Kidney (tissue), 14 donors: ENCODE results near the gene MDFIC2. TPM values are rescaled to one million over a fixed set of nuclear protein-coding genes. Genes with fewer than 3 reads are reported as not detected.

Experiments
- DNase-seq, 5 donors: peaks; one replicate each; pipeline ENCODE4 v3.0.0-alpha.2; 2013 to 2020
- FAIRE-seq: peaks from 2 replicates; lab custom pipeline; 2012; peaks lifted over from hg19 to GRCh38; lab: Jason Lieb, UNC
- H3K27ac ChIP-seq, 2 donors: one replicate each; pipeline ENCODE4 v1.7.0; 2013; ENCODE audit warnings: low read depth in 2 of 2, low read length in 2 of 2, inconsistent platforms in 1 of 2
- H3K27me3 ChIP-seq: one replicate; pipeline ENCODE4 v1.7.1; 2013; ENCODE audit warnings: low read length, inconsistent platforms; ENCODE audit not compliant: control insufficient read depth, insufficient read depth
- H3K36me3 ChIP-seq, 3 donors: one replicate each; pipeline versions ENCODE4 v1.7.0 to v1.7.1; 2013; ENCODE audit warnings: low read length in 3 of 3, control low read depth in 1 of 3, inconsistent platforms in 1 of 3; ENCODE audit not compliant: insufficient read depth in 3 of 3, control insufficient read depth in 2 of 3
- H3K4me1 ChIP-seq, 3 donors: one replicate each; pipeline versions ENCODE4 v1.7.0 to v1.7.1; 2013; ENCODE audit warnings: low read length in 3 of 3, inconsistent platforms in 1 of 3, low read depth in 1 of 3; ENCODE audit not compliant: control insufficient read depth in 2 of 3, insufficient read depth in 2 of 3
- H3K4me3 ChIP-seq, 3 donors: one replicate each; pipeline versions ENCODE4 v1.7.0 to v1.8.1; 2013; ENCODE audit warnings: low read length in 3 of 3, control low read depth in 1 of 3, inconsistent platforms in 1 of 3
- H3K9ac ChIP-seq, 3 donors: one replicate each; pipeline versions ENCODE4 v1.7.0 to v1.7.1; 2013; ENCODE audit warnings: low read length in 3 of 3, control low read depth in 1 of 3, inconsistent platforms in 1 of 3
- H3K9me3 ChIP-seq, 3 donors: one replicate each; pipeline versions ENCODE4 v1.7.0 to v1.7.1; 2013; ENCODE audit warnings: low read length in 3 of 3, control low read depth in 1 of 3, inconsistent platforms in 1 of 3; ENCODE audit not compliant: control insufficient read depth in 2 of 3, insufficient read depth in 1 of 3
- intact Hi-C: fragments of 100-400 bp; cut with DNase I; formaldehyde crosslinking; loops from one replicate; pipeline ENCODE4 v1.11.1; 2022
- polyA plus RNA-seq: library from polyadenylated mRNA; stranded (reverse); fragments of 350-450 nt; fragmentation: Illumina TruSeq; extraction: RNeasy Lipid Tissue Mini Kit (QIAGEN cat#74804); gene quantifications from one replicate; pipeline ENCODE4 v1.2.3, GENCODE V29; 2014; ENCODE audit warnings: low read depth, low replicate concordance; ENCODE audit not compliant: insufficient read depth
- total RNA-seq: library from RNA; stranded (reverse); fragmentation: NEBNext Ultra II Directional; extraction: Animal tissue kit (Norgen Biotek cat#: 25700); gene quantifications from one replicate; pipeline ENCODE4 v1.2.1, GENCODE V29; 2021
- TF ChIP-seq, protein P1 (sequence below): IDR thresholded peaks from 3 replicates; pipeline ENCODE4 v1.5.1; 2012; ENCODE audit warnings: mild to moderate bottlenecking, moderate library complexity, borderline replicate concordance; ENCODE audit not compliant: insufficient read depth; ENCODE audit errors: extremely low read depth
- donor health status: control.
- donor health status: control.
- donor health status: control.
- donor health status: control.
- donor health status: control.
- donor health status: DM: yes; HTN: yes; CAD: no.
- donor health status: Normal renal cell carcinoma (clear cell type).

Gene MDFIC2
- total and polyA plus RNA-seq, 2 donors from 2014 or later, result not detected

DNA sequence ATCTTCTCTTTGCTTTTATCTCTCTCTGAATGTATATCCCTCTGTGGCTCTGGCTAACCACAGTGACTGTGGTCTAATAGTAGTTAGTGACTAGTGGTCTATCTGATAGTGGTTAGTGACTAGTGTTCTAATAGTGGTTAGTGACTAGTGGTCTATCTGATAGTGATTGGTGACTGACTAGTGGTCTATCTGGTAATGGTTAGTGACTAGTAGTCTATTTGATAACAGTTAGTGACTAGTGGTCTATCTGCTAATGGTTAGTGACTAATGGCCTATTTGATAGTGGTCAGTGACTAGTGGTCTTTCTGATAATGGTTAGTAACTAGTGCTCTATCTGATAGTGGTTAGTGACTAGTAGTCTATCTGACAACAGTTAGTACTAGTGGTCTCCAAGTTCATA is 110.5 kb downstream of the MDFIC2 start:
- H3K27ac ChIP-seq, result no peak overlapping the region
- intact Hi-C loops, result no loop called here
- no peaks in the 10 kb centered on the region for H3K9me3 ChIP-seq
- DNase-seq, result no peak
- no peaks in the 10 kb centered on the region for H3K4me1 ChIP-seq
- no peaks in the 10 kb centered on the region for H3K36me3 ChIP-seq
- no peak overlapping the region for H3K4me3 ChIP-seq
- TF ChIP-seq, protein P1, sequence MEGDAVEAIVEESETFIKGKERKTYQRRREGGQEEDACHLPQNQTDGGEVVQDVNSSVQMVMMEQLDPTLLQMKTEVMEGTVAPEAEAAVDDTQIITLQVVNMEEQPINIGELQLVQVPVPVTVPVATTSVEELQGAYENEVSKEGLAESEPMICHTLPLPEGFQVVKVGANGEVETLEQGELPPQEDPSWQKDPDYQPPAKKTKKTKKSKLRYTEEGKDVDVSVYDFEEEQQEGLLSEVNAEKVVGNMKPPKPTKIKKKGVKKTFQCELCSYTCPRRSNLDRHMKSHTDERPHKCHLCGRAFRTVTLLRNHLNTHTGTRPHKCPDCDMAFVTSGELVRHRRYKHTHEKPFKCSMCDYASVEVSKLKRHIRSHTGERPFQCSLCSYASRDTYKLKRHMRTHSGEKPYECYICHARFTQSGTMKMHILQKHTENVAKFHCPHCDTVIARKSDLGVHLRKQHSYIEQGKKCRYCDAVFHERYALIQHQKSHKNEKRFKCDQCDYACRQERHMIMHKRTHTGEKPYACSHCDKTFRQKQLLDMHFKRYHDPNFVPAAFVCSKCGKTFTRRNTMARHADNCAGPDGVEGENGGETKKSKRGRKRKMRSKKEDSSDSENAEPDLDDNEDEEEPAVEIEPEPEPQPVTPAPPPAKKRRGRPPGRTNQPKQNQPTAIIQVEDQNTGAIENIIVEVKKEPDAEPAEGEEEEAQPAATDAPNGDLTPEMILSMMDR, result no peak
- FAIRE-seq, result no peak
- no peak overlapping the region for H3K9ac ChIP-seq
- H3K27me3 ChIP-seq, result no peaks in the 10 kb centered on the region

DNA sequence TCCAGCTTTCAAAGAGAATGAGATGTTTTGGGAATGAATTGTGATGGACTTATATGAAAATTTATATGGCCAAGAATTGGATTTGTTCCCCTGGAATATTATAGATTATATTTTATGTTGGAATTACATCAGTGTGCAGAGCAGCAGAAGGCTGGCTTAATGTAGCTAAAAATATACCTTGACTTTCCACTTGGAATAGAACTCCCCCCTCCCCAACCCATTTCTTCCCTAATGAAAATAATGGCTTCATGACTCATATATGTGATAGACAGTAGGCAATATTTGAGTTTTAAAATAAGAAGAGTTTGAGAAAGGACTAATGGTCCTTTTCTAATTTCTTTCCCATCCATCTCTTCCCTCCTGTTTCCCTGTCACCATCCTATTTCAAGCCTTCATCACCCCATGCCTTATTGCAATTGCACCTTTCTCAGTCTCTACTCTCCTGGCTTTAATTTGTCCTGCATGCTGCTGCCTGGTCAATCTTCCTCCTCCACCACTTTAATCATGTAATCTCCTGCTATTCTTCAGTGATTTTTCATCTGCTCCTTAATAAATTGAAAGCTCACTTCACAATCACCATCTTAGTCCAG is 122.5 kb downstream of the MDFIC2 start:
- TF ChIP-seq, protein P1, result no peak
- no peaks in the 10 kb centered on the region for H3K36me3 ChIP-seq
- intact Hi-C loops, result no loop called here
- no peak overlapping the region for H3K4me3 ChIP-seq
- no peaks in the 10 kb centered on the region for H3K27me3 ChIP-seq
- H3K9ac ChIP-seq, result no peak overlapping the region
- H3K9me3 ChIP-seq, result no peaks in the 10 kb centered on the region
- DNase-seq, result no peak
- no peaks in the 10 kb centered on the region for H3K4me1 ChIP-seq
- no peak for FAIRE-seq
- no peak overlapping the region for H3K27ac ChIP-seq

DNA sequence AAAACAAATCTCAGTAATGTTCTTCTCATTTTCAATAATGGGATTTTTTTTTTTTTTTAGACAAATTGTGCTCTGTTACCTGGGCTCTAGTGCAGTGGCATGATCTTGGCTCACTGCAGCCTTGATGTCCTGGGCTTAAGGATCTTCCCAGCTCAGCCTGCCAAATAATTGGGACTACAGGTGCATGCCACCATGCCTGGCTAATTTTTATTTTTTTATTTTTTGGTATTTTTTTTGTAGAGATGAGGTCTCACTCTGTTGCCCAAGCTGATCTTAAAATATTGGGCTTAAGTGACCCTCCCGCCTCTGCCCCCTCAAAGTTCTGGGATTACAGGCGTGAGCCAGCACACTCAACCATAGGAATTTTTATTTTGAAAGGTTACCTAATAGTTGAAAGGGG is 126.2 kb downstream of the MDFIC2 start:
- Histone ChIP-seq H3K27ac (no peak overlapping the region), H3K9me3 (no peaks in the 10 kb centered on the region), H3K36me3 (no peaks in the 10 kb centered on the region), H3K4me1 (no peaks in the 10 kb centered on the region), H3K27me3 (no peaks in the 10 kb centered on the region), H3K4me3 (no peak overlapping the region), H3K9ac (no peak overlapping the region)
- intact Hi-C loops, result no loop called here
- FAIRE-seq (no peak), DNase-seq (no peak)
- TF ChIP-seq, protein P1, result no peak

DNA sequence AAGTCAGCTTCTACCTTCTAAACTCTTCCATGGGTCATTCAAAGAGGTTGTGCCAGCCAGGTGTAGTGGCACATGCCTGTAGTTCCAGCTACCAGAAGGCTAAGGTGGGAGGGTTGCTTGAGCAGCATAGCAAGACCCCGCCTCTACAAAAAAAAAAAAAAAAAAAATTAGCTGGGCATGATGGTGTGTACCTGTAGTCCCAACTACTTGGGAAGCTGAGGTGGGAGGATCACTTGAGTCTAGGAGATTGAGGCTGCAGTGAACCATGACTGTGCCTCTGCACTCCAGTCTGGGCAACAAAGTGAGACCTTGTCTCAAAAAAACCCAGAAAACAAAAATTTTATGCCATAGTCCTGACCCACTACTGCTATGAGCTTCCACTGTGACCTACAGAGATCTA is 126.8 kb downstream of the MDFIC2 start:
- H3K4me3 ChIP-seq, result no peak overlapping the region
- intact Hi-C loops, result no loop called here
- H3K9ac ChIP-seq, result no peak overlapping the region
- H3K36me3 ChIP-seq, result no peaks in the 10 kb centered on the region
- no peak overlapping the region for H3K27ac ChIP-seq
- H3K27me3 ChIP-seq, result no peaks in the 10 kb centered on the region
- no peaks in the 10 kb centered on the region for H3K4me1 ChIP-seq
- TF ChIP-seq, protein P1, result no peak
- FAIRE-seq (no peak), DNase-seq (no peak)
- no peaks in the 10 kb centered on the region for H3K9me3 ChIP-seq
